ENCODE results near the gene FANCC. TPM values are rescaled to one million over a fixed set of nuclear protein-coding genes. Genes with fewer than 3 reads are reported as not detected.

FANCC gene
- total RNA-seq, 2 experiments from 2014 or later: 5.7 to 6.3 TPM

- Histone ChIP-seq H3K36me3 (ENCODE audit: insufficient read depth, low read length) (no peaks in the 10 kb centered on the region), H3K9me3 (ENCODE audit: control insufficient read depth in 1 of 2, insufficient read depth in 1 of 2, low read length in 2 of 2) (no peaks in the 10 kb centered on the region), H3K27ac (ENCODE audit: low read depth in 1 of 2, low read length in 2 of 2) (no peak overlapping the region), H3K27me3 (ENCODE audit: control insufficient read depth in 1 of 2, insufficient read depth in 2 of 2, low read length in 2 of 2) (no peaks in the 10 kb centered on the region), H3K4me1 (ENCODE audit: insufficient read depth, low read length) (no peaks in the 10 kb centered on the region), H3K4me3 (ENCODE audit: low read length) (no peak overlapping the region)
- no peak for ATAC-seq (ENCODE audit: poor library complexity)
- intact Hi-C loops (cut with DNase I, micrococcal nuclease): no loop called here
- Mint-ChIP-seq H3K4me1 (ENCODE audit: low read depth) (peaks cover 20% of the 10 kb centered on the region), H3K9me3 (no peaks in the 10 kb centered on the region), H3K27ac (no peak overlapping the region), H3K36me3 (ENCODE audit: low read depth) (peaks cover 15% of the 10 kb centered on the region), H3K4me3 (no peak overlapping the region), H3K27me3 (no peaks in the 10 kb centered on the region)
- DNase-seq: no peak
- TF ChIP-seq CTCF (IDR thresholded peaks at IDR 0.05): no peak
- ChIA-PET POLR2A (no interaction called here), CTCF (no interaction called here)
Measured at GRCh38 chr9:95217936-95218335, 99.6 kb downstream of the FANCC start.

GRCh38 chr9:95215336-95215898, 102.1 kb downstream of the FANCC start:
- Histone ChIP-seq H3K36me3 (ENCODE audit: insufficient read depth, low read length) (no peaks in the 10 kb centered on the region), H3K4me1 (ENCODE audit: insufficient read depth, low read length) (no peaks in the 10 kb centered on the region), H3K27me3 (ENCODE audit: control insufficient read depth in 1 of 2, insufficient read depth in 2 of 2, low read length in 2 of 2) (no peaks in the 10 kb centered on the region), H3K9me3 (ENCODE audit: control insufficient read depth in 1 of 2, insufficient read depth in 1 of 2, low read length in 2 of 2) (no peaks in the 10 kb centered on the region), H3K27ac (ENCODE audit: low read depth in 1 of 2, low read length in 2 of 2) (no peak overlapping the region), H3K4me3 (ENCODE audit: low read length) (no peak overlapping the region)
- ChIA-PET CTCF (no interaction called here), POLR2A (no interaction called here)
- ATAC-seq (ENCODE audit: poor library complexity) (no peak), DNase-seq (no peak)
- H3K4me3 Mint-ChIP-seq: no peak overlapping the region
- intact Hi-C loops (cut with DNase I, micrococcal nuclease): no loop called here
- H3K4me1 Mint-ChIP-seq (ENCODE audit: low read depth): peaks cover 20% of the 10 kb centered on the region
- peaks cover 15% of the 10 kb centered on the region for H3K36me3 Mint-ChIP-seq (ENCODE audit: low read depth)
- TF ChIP-seq CTCF (IDR thresholded peaks at IDR 0.05): no peak
- H3K9me3 Mint-ChIP-seq: no peaks in the 10 kb centered on the region
- H3K27ac Mint-ChIP-seq: no peak overlapping the region
- H3K27me3 Mint-ChIP-seq: no peaks in the 10 kb centered on the region

GRCh38 chr9:95213117-95213516, 104.4 kb downstream of the FANCC start:
- CTCF ChIA-PET: no interaction called here
- H3K4me1 ChIP-seq (ENCODE audit: insufficient read depth, low read length): no peaks in the 10 kb centered on the region
- no peaks in the 10 kb centered on the region for H3K9me3 Mint-ChIP-seq
- ATAC-seq (ENCODE audit: poor library complexity) (no peak), DNase-seq (no peak)
- H3K27ac Mint-ChIP-seq: no peak overlapping the region
- H3K27me3 Mint-ChIP-seq: no peaks in the 10 kb centered on the region
- peaks cover 20% of the 10 kb centered on the region for H3K4me1 Mint-ChIP-seq (ENCODE audit: low read depth)
- no peaks in the 10 kb centered on the region for H3K36me3 Mint-ChIP-seq (ENCODE audit: low read depth)
- no peak overlapping the region for H3K4me3 ChIP-seq (ENCODE audit: low read length)
- intact Hi-C loops (cut with DNase I, micrococcal nuclease): no loop called here
- POLR2A ChIA-PET: no interaction called here
- H3K4me3 Mint-ChIP-seq: no peak overlapping the region
- H3K27me3 ChIP-seq (ENCODE audit: control insufficient read depth in 1 of 2, insufficient read depth in 2 of 2, low read length in 2 of 2): no peaks in the 10 kb centered on the region
- no peaks in the 10 kb centered on the region for H3K9me3 ChIP-seq (ENCODE audit: control insufficient read depth in 1 of 2, insufficient read depth in 1 of 2, low read length in 2 of 2)
- no peaks in the 10 kb centered on the region for H3K36me3 ChIP-seq (ENCODE audit: insufficient read depth, low read length)
- H3K27ac ChIP-seq (ENCODE audit: low read depth in 1 of 2, low read length in 2 of 2): no peak overlapping the region
- TF ChIP-seq CTCF (IDR thresholded peaks at IDR 0.05): no peak
